OCI-LY7 (cell line): Measurements from ENCODE around the gene CLTCL1. TPM values are rescaled to one million over a fixed set of nuclear protein-coding genes. Genes with fewer than 3 reads are reported as not detected.
"Not testable (repeated sequence)": the region's sequence is repeated elsewhere in the genome, so short reads cannot be mapped to it uniquely, and the experiment has no call there.

ENCODE experiments used
- BruUV-seq: library from RNA; stranded (reverse); fragments of 400-500 nt; replicated peaks from 2 replicates; lab custom pipeline; 2021; lab: Mats Ljungman, UMichigan
- CTCF ChIA-PET: fragments of 300-600 bp; sonication (Branson Sonifier 250); formaldehyde crosslinking; loops from one replicate; lab custom pipeline; 2022; ENCODE audit warnings: antibody characterized with exemption; ENCODE audit not compliant: unreplicated experiment; lab: Charles Lee
- POLR2A ChIA-PET: fragments of 300-600 bp; sonication (Branson Sonifier 250); formaldehyde crosslinking; loops from one replicate; lab custom pipeline; 2022; ENCODE audit warnings: antibody characterized with exemption; lab: Charles Lee
- DNase-seq: peaks from one replicate; pipeline ENCODE4 v3.0.0-alpha.2; 2015; ENCODE audit warnings: low spot score
- H2AFZ ChIP-seq: fragments of 200-600 bp; sonication (generic), shearing (Covaris generic); 2 replicates; pipeline ENCODE4 v1.6.1; 2014; ENCODE audit warnings: mild to moderate bottlenecking, antibody characterized with exemption, low read length, moderate library complexity
- H3K27ac ChIP-seq: fragments of 200-600 bp; sonication (generic); 2 replicates; pipeline ENCODE4 v1.5.1; 2014; ENCODE audit warnings: mixed run types, low read depth, mild to moderate bottlenecking, moderate library complexity, low read length, inconsistent platforms; ENCODE audit not compliant: poor library complexity, severe bottlenecking
- H3K36me3 ChIP-seq: fragments of 200-600 bp; sonication (generic); 2 replicates; pipeline ENCODE4 v1.6.1; 2014; ENCODE audit warnings: mild to moderate bottlenecking, antibody characterized with exemption, low read length, moderate library complexity, mixed read lengths; ENCODE audit not compliant: insufficient read depth
- H3K4me1 ChIP-seq: fragments of 200-600 bp; sonication (generic); 2 replicates; pipeline ENCODE4 v1.5.1; 2014; ENCODE audit warnings: mild to moderate bottlenecking, low read length; ENCODE audit not compliant: insufficient read depth, poor library complexity, severe bottlenecking
- H3K4me2 ChIP-seq: fragments of 200-600 bp; sonication (generic); 2 replicates; pipeline ENCODE4 v1.6.1; 2014; ENCODE audit warnings: mild to moderate bottlenecking, low read length
- H3K4me3 ChIP-seq: fragments of 200-600 bp; sonication (generic); 2 replicates; pipeline ENCODE4 v1.5.1; 2014; ENCODE audit warnings: mild to moderate bottlenecking, low read depth, low read length; ENCODE audit not compliant: poor library complexity, severe bottlenecking
- H3K79me2 ChIP-seq: fragments of 200-600 bp; sonication (generic); 2 replicates; pipeline ENCODE4 v1.6.1; 2016; ENCODE audit warnings: low read depth, mild to moderate bottlenecking, low read length, moderate library complexity, mixed read lengths; ENCODE audit not compliant: insufficient read depth
- H3K9me2 ChIP-seq: fragments of 200-600 bp; sonication (generic); 2 replicates; pipeline ENCODE4 v1.6.1; 2016; ENCODE audit warnings: mild to moderate bottlenecking, low read length, mixed read lengths; ENCODE audit not compliant: insufficient read depth
- H3K9me3 ChIP-seq: fragments of 200-600 bp; sonication (generic); 2 replicates; pipeline ENCODE4 v1.6.1; 2014; ENCODE audit warnings: mild to moderate bottlenecking, mixed run types, low read length, mixed read lengths
- H4K20me1 ChIP-seq: fragments of 200-600 bp; sonication (generic); 2 replicates; pipeline ENCODE4 v1.6.1; 2014; ENCODE audit warnings: mild to moderate bottlenecking, antibody characterized with exemption, low read length, moderate library complexity, mixed read lengths; ENCODE audit not compliant: insufficient read depth
- EZH2phosphoT487 ChIP-seq: fragments of 200-600 bp; sonication (generic); IDR thresholded peaks from 2 replicates; pipeline ENCODE4 v1.6.1; 2018; ENCODE audit warnings: low read depth, borderline replicate concordance, mild to moderate bottlenecking, mixed run types, antibody characterized with exemption, low read length, moderate library complexity, mixed read lengths
- intact Hi-C: fragments of 100-400 bp; cut with micrococcal nuclease; formaldehyde crosslinking; loops from one replicate; pipeline ENCODE4 v1.10.0; 2022; ENCODE audit not compliant: unreplicated experiment
- total RNA-seq, 2 experiments: library from RNA; depleted of rRNA in 1 of 2; stranded (reverse); fragments of >200 nt in 1 of 2; shearing (Covaris generic) in 1 of 2; gene quantifications; 2 replicates each; pipeline ENCODE4 v1.2.3, GENCODE V29; 2014 to 2022
- TF ChIP-seq, protein P1 (sequence below): fragments of 200-600 bp; sonication (generic); conservative IDR thresholded peaks from 2 replicates; pipeline ENCODE4 v1.5.1; 2014; ENCODE audit warnings: mild to moderate bottlenecking, antibody characterized with exemption, low read length, moderate library complexity, mixed read lengths

The CLTCL1 gene
- total RNA-seq, 2 experiments from 2014 or later, result 0.44 to 0.99 TPM

DNA sequence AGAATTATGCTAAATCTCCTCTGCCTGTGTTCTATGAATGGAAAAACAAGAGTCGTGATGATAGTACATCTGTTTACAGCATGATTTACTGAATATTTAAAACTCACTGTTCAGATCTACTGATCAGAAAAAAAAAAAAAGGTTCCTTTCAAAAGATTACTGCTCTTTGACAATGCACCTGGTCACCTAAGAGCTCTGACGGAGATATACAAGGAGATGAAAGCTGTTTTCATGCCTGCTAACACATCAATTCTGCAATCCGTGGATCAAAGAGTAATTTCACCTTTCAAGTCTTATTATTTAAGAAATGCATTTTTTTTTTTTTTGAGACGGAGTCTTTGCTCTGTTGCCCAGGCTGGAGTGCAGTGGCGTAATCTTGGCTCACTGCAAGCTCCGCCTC, 30.7 kb downstream of the CLTCL1 start:
- Histone ChIP-seq H3K4me1 (no peaks in the 10 kb centered on the region), H3K4me3 (no peak overlapping the region), H3K4me2 (no peak overlapping the region), H3K27ac (no peak overlapping the region), H2AFZ (no peak overlapping the region), H4K20me1 (no peaks in the 10 kb centered on the region), H3K9me2 (no peaks in the 10 kb centered on the region), H3K79me2 (no peaks in the 10 kb centered on the region), H3K36me3 (no peaks in the 10 kb centered on the region), H3K9me3 (peaks cover 3% of the 10 kb centered on the region)
- intact Hi-C loops, result no loop called here
- BruUV-seq, result no TSS peak
- ChIA-PET POLR2A (interaction anchor here (0.7 kb wide), 1 partner anchor 63 kb away, joined by 3 read pairs; no protein-coding TSS in a partner anchor), CTCF (no interaction called here)
- DNase-seq, result no peak
- no peak for TF ChIP-seq EZH2phosphoT487
- TF ChIP-seq, protein P1, sequence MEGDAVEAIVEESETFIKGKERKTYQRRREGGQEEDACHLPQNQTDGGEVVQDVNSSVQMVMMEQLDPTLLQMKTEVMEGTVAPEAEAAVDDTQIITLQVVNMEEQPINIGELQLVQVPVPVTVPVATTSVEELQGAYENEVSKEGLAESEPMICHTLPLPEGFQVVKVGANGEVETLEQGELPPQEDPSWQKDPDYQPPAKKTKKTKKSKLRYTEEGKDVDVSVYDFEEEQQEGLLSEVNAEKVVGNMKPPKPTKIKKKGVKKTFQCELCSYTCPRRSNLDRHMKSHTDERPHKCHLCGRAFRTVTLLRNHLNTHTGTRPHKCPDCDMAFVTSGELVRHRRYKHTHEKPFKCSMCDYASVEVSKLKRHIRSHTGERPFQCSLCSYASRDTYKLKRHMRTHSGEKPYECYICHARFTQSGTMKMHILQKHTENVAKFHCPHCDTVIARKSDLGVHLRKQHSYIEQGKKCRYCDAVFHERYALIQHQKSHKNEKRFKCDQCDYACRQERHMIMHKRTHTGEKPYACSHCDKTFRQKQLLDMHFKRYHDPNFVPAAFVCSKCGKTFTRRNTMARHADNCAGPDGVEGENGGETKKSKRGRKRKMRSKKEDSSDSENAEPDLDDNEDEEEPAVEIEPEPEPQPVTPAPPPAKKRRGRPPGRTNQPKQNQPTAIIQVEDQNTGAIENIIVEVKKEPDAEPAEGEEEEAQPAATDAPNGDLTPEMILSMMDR, result no peak

DNA sequence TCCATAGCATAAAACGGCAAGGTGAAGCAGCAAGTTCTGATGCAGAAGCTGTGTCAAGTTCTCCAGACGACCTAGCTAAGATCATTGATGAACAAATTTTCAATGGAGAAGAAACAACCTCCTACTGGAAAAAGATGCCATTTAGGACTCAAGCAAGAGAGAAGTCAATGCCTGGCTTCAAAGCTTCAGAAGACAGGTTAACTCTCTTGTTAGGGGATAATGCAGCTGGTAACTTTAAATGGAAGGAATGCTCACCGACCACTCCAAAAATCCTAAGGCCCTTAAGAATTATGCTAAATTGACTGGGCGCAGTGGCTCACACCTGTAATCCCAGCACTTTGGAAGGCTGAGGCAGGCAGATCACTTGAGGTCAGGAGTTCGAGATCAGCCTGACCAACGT, 31.3 kb downstream of the CLTCL1 start:
- intact Hi-C loops, result no loop called here
- no peak overlapping the region for H3K4me3 ChIP-seq
- no peak overlapping the region for H3K4me2 ChIP-seq

DNA sequence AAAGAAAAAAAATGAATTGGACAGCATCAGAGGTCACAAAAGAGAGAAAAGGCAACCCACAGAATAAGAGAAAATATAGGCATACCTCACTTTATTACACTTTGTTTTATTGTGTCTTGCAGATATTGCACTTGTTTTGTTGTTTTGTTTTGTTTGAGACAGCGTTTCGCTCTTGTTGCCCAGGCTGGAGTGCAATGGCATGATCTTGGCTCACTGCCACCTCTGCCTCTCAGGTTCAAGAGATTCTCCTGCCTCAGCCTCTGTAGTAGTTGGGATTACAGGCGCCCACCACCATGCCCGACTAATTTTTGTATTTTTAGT, 32.6 kb downstream of the CLTCL1 start:
- H3K9me2 ChIP-seq, intact Hi-C loops, DNase-seq, H3K4me2 ChIP-seq, H3K4me3 ChIP-seq, H3K79me2 ChIP-seq, BruUV-seq, H3K27ac ChIP-seq, H3K36me3 ChIP-seq, H4K20me1 ChIP-seq, H2AFZ ChIP-seq, H3K9me3 ChIP-seq, H3K4me1 ChIP-seq, CTCF ChIA-PET: not testable (repeated sequence)
- POLR2A ChIA-PET, result interaction anchor here (0.8 kb wide), 1 partner anchor 52 kb away, joined by 3 read pairs; no protein-coding TSS in a partner anchor

More for the DNA sequence above, 31.3 kb downstream of the CLTCL1 start:
- Histone ChIP-seq H3K4me1 (no peaks in the 10 kb centered on the region), H3K9me3 (no peaks in the 10 kb centered on the region), H3K36me3 (no peaks in the 10 kb centered on the region), H4K20me1 (no peaks in the 10 kb centered on the region), H3K27ac (no peak overlapping the region), H3K79me2 (no peaks in the 10 kb centered on the region), H3K9me2 (no peaks in the 10 kb centered on the region), H2AFZ (0 out of 2 replicates have a peak overlapping the region, but pooled peaks have one; percentile 4)
- TF ChIP-seq, protein P1, result no peak
- no peak for TF ChIP-seq EZH2phosphoT487
- ChIA-PET POLR2A (no interaction called here), CTCF (no interaction called here)
- BruUV-seq, result no TSS peak
- DNase-seq, result no peak
